ENCODE measurements around the gene FHOD3.

DNA sequence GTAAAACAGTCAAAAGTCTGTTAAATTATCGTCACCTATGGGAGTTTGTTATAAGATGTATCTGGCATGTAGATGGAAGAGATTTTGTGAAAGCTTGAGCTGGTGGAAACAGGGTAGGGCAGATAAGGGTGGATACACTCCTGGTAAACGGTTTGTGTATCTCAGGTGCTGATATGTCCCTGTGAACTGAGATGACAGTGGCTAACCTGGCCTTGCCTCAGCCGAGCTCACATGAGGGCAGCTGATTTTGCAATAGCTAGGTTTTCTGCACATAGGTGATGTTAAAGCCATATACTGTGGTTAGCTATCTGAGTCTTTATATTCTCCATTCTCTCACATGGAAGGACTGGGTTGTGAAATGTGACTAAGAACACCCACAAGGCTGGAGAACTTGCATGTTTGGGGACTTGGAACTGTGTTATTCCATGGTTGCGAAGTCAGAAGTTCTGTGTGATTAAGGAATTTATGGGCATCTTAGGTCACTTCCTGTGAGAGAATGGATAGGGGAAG, 326.2 kb downstream of the FHOD3 start:
- TF ChIP-seq POLR2AphosphoS5 (IDR thresholded peaks at IDR 0.05; ENCODE audit: low read depth, low read length): no peak
- no peak for TF ChIP-seq FOXP2 (optimal IDR thresholded peaks at IDR 0.05; ENCODE audit: borderline replicate concordance, extremely low read depth, extremely low read length, insufficient read depth)
- TF ChIP-seq REST (IDR thresholded peaks at IDR 0.05; ENCODE audit: insufficient read depth in 1 of 2, low read depth in 2 of 2, low read length in 2 of 2): no peak
- TF ChIP-seq SIN3A (IDR thresholded peaks at IDR 0.05; ENCODE audit: borderline replicate concordance, insufficient read depth, low read length): no peak
- TF ChIP-seq TAF1 (IDR thresholded peaks at IDR 0.05; ENCODE audit: borderline replicate concordance, insufficient read depth, low read length): no peak

Measured in PFSK-1 (cell line).